NCI-H1417 treated with DMSO at 0.1 percent for 48 hours (cell line): ENCODE data around the gene NUFIP2.
"Not testable (repeated sequence)": the region's sequence is repeated elsewhere in the genome, so short reads cannot be mapped to it uniquely, and the experiment has no call there.

Experiments used
- DNase-seq: peaks from one replicate; lab custom pipeline; 2025; lab: John Stamatoyannopoulos, UW

The NUFIP2 gene

DNA sequence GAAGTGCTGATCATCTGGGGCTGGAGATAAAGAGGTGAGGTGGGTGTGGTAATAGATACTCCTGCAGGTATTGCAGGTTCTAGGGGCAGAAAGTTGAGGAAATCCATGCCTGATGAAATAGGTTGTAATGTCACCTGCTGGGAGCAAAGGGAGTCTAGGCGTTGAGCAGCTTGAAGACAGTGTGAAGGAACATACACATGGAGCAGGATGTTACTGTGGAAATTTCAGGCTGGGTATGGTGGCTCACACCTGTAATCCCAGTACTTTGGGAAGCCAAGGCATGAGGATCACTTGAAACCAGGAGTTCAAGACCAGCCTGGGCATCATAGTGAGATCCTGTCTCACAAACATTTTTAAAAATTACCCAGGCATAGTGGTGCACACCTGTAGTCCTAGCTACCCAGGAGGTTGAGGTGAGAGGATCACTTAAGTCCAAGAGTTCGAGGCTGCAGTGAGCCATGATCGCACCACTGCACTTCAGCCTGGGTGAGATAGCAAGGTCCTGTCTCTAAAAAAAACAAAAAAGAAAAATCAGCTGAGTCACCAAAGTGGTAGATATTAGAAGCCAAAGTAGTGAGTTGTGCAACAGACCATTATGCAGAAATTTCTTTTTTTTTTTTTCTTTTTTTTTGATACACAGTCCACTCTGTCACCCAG is 56.3 kb downstream of the NUFIP2 start:
- DNase-seq: no peak

DNA sequence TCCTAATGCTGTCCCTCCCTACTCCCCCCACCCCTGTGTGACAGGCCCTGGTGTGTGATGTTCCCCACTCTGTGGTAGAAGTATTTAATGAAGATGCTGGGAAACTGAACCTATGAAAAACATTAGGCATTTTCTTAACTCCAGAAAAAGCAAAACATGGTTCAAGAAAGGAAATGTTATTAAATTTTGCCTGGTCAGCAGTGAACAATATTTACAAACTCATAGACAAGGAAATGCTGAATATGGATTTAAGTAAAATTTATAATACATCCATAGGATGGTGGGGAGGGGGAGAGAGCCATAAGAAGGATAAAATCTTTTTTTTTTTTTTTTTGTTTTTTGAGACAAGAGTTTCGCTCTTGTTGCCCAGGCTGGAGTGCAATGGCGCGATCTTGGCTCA is 58.0 kb downstream of the NUFIP2 start:
- no peak for DNase-seq

DNA sequence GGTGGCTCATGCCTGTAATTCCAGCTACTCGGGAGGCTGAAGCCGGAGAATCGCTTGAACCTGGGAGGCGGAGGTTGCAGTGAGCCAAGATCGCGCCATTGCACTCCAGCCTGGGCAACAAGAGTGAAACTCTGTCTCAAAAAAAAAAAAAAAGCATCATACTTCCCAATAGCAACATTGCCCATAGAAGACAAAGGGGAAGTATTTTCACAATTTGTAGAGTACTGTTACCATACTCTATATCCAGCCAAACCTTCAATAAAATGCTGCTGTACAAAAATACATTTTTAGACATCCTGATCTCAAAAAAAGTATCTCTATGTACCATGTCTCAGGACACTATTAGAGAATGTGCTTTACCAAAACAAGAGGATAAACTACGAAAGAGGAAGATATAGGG is 59.0 kb downstream of the NUFIP2 start:
- not testable (repeated sequence) for DNase-seq

DNA sequence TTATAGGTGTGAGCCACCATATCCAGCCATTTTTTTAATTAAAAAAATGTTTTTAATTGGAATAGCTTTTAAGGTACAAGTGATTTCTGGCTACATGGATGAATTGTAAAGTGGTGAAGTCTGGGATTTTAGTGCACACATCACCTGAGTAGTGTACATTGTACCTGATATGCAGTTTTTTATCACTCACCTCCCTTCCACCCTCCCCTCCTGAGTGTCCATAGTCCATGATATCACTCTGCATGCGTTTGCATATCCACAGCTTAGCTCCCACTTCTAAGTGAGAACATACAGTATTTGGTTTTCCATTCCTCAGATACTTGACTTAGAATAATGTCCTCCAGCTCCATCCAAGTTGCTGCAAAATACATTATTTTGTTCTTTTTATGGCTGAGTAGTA is 60.6 kb downstream of the NUFIP2 start:
- no peak for DNase-seq

DNA sequence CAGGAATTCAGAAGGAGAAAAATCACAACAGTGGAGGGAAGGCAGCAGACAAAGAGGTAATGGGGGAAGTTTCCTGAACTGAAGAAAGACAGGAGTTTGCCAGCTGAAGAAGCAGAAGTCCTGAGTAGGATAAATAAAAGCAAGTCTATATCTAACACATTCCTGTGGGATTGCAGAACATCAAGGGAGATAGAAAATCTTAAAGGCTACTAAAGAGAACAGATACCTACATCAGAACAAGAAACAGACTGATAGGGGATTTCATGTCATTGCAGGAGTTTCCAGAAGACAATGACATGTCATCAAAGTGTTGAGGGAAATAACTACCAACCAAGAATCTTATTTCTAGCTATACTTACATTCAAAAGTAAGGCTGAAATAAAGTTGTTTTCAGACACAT is 68.6 kb downstream of the NUFIP2 start:
- DNase-seq: no peak

DNA sequence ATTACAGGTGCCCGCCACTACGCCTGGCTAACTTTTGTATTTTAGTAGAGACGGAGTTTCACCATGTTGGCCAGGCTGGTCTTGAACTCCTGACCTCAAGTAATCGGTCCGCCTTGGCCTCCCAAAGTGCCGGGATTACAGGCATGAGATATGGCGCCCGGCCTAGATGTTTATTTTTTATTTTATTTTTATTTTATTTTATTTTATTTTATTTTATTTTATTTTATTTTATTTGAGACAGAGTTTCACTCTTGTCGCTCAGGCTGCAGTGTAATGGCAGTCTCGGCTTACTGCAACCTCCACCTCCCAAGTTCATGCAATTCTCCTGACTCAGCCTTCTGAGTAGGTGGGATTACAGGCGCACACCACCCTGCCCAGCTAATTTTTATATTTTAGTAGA is 72.6 kb downstream of the NUFIP2 start:
- DNase-seq: not testable (repeated sequence)

DNA sequence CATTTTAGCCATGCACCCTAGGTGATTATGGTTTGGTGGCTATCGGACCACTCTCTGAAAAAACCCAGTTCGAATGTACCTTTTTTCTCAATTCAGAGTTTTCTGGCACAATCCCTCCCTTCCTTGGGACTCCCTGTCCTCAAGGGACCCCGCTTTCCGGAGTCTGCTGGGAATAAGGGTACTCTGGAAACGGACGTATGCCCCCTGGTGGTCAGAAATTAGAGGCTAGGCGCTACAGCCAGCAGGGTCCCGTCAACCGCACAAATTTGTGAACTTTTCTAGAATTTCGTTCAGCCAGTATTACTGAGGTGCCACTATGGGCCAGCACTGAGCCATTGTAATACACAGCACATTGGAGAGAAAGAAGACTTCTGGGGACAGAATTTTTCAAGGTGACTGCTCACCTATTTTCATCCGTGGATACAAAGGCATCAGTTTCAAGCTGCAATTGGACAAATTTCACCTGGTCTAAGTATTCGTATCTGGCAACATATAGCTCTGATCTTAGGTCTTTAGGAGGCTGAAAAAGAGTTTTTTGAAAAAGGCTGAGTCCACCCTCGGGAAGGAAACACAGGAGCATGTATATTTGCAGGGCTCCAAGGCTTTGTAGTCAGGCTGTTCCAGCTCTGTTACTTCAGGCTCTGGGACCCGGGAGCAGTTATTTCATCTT is 74.4 kb downstream of the NUFIP2 start:
- DNase-seq: no peak

DNA sequence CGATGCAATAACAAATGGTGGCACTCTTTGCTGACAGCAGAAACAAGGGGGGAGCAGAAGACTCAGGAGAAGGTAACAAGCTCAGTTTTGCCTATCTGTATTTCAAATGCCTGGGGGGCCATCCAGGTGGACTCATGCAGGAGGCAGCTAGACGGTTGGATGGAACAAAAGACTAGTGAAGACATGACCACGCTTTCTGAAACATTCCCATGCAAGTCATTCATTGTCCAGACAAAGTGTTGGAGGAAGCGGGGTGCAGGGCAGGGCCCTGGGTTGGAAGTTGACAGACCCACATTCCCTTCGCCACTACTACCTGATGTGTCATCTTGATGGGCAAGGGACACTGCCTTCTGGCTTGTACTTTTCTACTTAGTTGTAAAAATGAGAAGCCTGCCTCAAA is 77.1 kb downstream of the NUFIP2 start:
- no peak for DNase-seq

DNA sequence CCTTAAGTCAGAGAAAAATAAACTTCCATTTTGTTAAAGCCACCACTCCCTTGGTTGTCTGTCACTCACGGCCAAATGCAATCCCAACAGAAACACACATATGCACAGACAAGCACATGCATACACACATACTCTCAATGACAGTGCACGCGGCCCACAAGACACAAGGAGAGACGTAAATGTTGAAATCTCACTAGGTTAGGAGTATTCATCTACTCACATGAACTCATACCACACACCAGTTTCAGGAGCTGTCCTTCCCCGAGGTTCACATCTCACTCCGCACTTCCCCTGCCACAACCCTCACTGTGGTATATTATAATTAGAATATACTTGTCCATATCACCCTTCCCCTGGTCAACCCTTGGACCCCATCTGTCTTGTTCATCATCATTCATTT is 77.8 kb downstream of the NUFIP2 start:
- DNase-seq: no peak

DNA sequence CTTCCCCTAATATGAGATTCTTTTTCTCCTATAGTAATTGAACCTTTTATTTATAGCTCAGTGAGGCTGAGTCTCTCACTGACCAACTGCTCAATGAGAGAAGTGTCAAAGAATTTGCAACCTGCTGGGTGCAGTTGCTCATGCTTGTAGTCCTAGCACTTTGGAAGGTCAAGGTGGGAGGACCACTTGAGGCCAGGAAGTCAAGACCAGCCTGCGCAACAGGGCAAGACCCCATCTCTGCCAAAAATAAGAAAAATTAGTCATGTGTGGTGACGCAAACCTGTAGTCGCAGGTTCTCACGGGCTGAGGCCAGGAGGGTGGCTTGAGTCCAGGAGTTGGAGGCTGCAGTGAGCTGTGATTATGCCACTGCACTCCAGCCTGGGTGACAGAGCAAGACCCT is 78.2 kb downstream of the NUFIP2 start:
- DNase-seq: no peak

DNA sequence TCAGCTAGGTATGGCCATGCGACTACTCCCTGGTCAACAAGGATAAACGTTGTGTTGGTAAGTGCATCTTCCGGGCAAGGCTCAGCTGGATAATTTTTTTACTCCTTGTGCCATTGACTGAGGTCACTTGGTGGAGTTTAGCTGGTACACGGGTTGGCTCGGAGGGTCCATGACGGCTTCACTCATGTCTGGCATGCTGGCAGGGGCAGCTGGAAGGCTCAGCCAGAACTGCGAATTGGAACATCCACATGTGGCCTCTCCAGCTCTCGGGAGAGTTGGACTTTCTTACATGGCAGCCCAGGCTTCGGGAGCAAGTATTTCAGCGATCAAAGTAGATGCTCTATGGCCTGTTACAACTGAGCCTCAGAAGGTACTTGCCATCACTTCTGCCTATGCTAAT is 78.8 kb downstream of the NUFIP2 start:
- no peak for DNase-seq

DNA sequence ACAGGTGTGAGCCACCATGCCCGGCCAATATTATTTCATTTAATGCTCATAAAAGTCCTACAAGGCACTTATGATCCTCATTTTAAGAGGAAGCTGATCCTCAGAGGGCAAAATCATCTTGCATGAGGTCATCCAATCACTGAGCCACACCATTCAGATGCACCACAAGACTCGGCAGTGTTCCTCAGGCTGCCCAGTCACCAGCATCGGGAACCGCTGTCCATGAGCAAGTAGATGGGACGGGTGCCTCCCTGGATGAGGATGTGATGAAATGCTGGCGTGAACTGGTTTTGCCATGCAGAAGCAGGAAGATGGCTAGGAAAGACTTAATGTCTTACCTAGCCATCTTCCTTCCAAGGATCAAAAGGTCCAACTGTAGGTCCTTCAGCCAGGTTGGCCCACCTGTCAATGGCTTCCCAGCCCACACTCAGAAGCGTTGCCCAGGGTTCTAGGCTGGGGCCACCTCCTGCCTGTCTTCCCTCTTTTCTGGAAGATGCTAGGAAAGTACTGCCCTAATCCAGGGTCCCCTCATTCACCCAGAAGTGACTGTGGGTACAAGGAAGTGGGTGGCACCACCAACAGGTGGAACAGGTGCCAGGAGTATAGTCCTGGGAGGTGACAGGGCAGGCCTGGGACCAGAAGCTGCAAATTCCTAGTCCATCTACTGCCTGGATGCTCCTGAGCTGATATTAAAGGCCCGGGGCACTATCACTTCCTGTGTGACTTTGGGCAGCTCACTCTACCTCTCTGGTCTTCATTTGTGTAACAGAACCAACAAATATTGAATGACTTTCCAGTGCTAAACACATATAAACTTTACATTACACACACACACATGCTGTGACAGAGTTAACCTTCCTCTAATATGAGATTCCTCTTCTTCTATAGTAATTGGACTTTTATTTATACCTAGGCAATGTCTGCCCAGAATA is 79.5 kb downstream of the NUFIP2 start:
- DNase-seq: no peak

DNA sequence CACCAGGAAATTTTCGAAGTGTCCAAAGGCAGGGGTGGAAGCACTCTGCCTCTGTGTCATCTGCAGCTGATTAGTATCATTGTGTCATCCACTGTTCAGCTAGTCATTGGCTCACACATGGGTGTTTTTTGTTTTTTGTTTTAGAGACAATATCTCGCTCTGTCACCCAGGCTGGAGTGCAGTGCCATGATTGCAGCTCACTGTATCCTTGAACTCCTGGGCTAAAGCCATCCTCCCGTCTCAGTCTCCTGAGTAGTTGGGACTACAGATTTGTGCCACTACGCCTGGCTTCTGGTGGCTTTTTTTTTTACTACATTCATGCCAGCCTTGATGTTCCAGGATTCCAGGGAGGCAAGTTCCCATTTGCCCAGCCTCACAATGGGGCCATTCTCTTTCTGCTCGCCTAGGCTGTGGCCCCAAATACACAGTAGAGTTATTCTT is 81.2 kb downstream of the NUFIP2 start:
- DNase-seq: no peak

DNA sequence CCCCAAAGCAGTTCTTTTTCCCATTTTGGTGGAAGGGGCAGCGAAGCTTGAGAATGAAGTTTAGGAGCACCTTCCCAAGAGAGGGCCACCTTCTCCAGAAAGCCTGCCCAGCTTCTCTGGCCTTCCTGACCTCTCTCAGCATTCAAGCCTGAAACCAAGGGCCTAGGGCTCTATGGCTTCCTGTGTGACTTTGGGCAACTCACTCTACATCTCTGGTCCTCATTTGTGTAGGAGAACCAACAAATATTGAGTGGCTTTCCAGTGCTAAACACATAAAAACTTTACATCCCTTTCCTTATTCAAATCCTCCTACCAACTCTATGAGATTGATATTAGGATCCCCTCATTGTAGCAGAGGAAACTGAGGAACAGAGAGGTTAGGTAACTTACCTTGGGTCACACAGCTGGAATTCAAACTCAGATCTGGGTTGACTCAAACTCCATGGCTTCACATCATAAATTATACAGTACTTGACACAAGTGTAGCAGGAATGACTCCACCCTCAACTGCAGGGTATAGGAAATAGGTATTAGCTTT is 81.8 kb downstream of the NUFIP2 start:
- DNase-seq: no peak

DNA sequence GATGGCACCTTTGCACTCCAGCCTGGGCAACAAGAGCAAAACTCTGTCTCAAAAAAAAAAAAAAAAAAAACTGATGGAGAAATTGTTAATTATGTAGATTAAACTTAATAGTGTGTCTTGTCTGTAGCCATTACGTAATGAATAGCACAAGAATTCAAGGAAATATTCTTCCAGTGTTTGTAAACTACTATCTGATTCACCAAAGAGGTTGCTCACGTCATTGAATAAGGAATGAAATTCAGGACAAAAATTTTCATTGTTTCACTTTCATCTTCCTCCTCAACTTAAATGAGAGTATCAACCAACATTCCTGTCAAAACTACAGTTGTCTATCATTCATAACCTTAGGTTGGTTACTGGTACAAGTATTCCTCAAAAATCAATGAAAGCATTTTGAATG is 83.1 kb downstream of the NUFIP2 start:
- DNase-seq: no peak

DNA sequence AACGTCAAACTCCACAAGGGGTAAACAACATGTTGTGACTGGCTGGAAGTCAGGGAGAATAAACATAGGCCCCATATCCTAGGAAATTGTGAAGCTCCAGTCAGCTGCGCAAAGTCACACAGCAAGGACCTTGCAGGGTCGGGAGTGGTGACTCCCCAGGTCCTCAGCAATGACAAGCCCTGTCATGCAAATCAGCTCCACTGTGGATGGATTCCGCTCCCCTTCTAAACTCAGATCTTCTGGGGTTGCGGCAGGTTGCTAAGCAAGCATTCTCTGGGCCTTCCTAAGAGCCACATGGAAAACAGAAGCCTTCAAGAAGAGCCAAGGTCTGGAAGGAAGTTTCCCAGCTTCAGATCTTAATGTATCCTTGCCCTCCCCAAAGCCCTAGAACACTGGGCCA is 84.9 kb downstream of the NUFIP2 start:
- DNase-seq: no peak

DNA sequence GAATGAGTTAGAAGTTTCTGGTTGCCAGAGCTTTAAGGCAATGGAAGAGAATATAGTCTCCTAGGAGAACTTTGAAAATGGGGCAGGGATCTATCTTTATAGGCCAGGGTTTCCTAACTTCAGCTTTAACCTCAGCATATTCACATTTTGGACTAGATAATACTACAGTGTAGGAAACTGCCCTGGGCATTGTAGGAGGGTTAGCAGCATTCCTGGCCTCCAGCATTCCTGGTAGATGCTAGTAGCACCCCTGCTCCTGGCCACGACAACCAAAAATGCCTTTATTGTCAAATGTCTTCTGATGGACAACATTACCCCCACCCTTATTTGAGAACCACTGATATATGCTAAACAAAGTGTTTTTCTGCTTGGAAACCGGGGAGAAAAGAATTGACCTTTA is 86.0 kb downstream of the NUFIP2 start:
- no peak for DNase-seq
